DOHH2 (cell line): Measurements from ENCODE around the gene TTN.

Source experiments
- H3F3A ChIP-seq: fragments of 200-600 bp; sonication (generic), shearing (Covaris generic); 2 replicates; pipeline ENCODE4 v1.6.0; 2016; ENCODE audit warnings: antibody characterized with exemption, mild to moderate bottlenecking; ENCODE audit not compliant: control insufficient read depth, insufficient read depth
- H3K27ac ChIP-seq: fragments of 200-600 bp; sonication (generic); 2 replicates; pipeline ENCODE4 v1.5.1; 2014; ENCODE audit warnings: low read depth, mild to moderate bottlenecking, low read length, moderate library complexity
- H3K27me3 ChIP-seq: fragments of 200-600 bp; sonication (generic); 2 replicates; pipeline ENCODE4 v1.6.1; 2014; ENCODE audit warnings: mild to moderate bottlenecking, low read length, mixed read lengths; ENCODE audit not compliant: control insufficient read depth
- H3K36me3 ChIP-seq: fragments of 200-600 bp; sonication (generic); 2 replicates; pipeline ENCODE4 v1.6.1; 2014; ENCODE audit warnings: mild to moderate bottlenecking, low read length, moderate library complexity, mixed read lengths; ENCODE audit not compliant: control insufficient read depth
- H3K4me1 ChIP-seq: fragments of 200-600 bp; sonication (generic); 2 replicates; pipeline ENCODE4 v1.6.1; 2014; ENCODE audit warnings: mild to moderate bottlenecking, low read length, mixed read lengths; ENCODE audit not compliant: control insufficient read depth
- H3K4me2 ChIP-seq: fragments of 200-600 bp; sonication (generic); 2 replicates; pipeline ENCODE4 v1.6.0; 2014; ENCODE audit warnings: mild to moderate bottlenecking, low read length, moderate library complexity
- H3K4me3 ChIP-seq: fragments of 200-600 bp; sonication (generic); 2 replicates; pipeline ENCODE4 v1.5.1; 2014; ENCODE audit warnings: mild to moderate bottlenecking, low read length, mixed read lengths
- H3K79me2 ChIP-seq: fragments of 200-600 bp; sonication (generic); 2 replicates; pipeline ENCODE4 v1.6.1; 2014; ENCODE audit warnings: mild to moderate bottlenecking, low read length, mixed read lengths; ENCODE audit not compliant: control insufficient read depth
- H3K9me2 ChIP-seq: fragments of 200-600 bp; sonication (generic); replicated peaks from 2 replicates; pipeline ENCODE4 v1.6.1; 2014; ENCODE audit warnings: mild to moderate bottlenecking, low read length, mixed read lengths; ENCODE audit not compliant: control insufficient read depth
- H3K9me3 ChIP-seq: fragments of 200-600 bp; sonication (generic); 2 replicates; pipeline ENCODE4 v1.6.1; 2014; ENCODE audit warnings: antibody characterized with exemption, low read length, mixed read lengths; ENCODE audit not compliant: control insufficient read depth, insufficient read depth
- H4K20me1 ChIP-seq: fragments of 200-600 bp; sonication (generic); 2 replicates; pipeline ENCODE4 v1.6.0; 2014; ENCODE audit warnings: low read depth, mild to moderate bottlenecking, antibody characterized with exemption, low read length, moderate library complexity; ENCODE audit not compliant: control insufficient read depth, insufficient read depth
- CTCF ChIP-seq: fragments of 200-600 bp; sonication (generic); IDR thresholded peaks from one replicate; pipeline ENCODE4 v1.5.1; 2014; ENCODE audit warnings: antibody characterized with exemption, mild to moderate bottlenecking, low read depth, low read length; ENCODE audit not compliant: poor library complexity, severe bottlenecking
- EZH2phosphoT487 ChIP-seq: fragments of 200-600 bp; sonication (generic); IDR thresholded peaks from 2 replicates; pipeline ENCODE4 v1.6.1; 2017; ENCODE audit warnings: borderline replicate concordance, mild to moderate bottlenecking, antibody characterized with exemption, low read length, moderate library complexity, mixed read lengths

The TTN gene

GRCh38 chr2:178807227-178808008, at the start of gene TTN:
TTN (minus strand) TSS chr2:178807423; CDS start chr2:178804642, 2,781 bp downstream.
- Histone ChIP-seq H3K79me2 (no peaks in the 10 kb centered on the region), H3K4me1 (no peaks in the 10 kb centered on the region), H3F3A (no peaks in the 10 kb centered on the region), H3K27ac (no peak within 1 kb of the TSS), H4K20me1 (no peaks in the 10 kb centered on the region), H3K4me2 (no peak within 1 kb of the TSS), H3K36me3 (no peaks in the 10 kb centered on the region), H3K9me2 (no peaks in the 10 kb centered on the region), H3K4me3 (no peak within 1 kb of the TSS), H3K9me3 (no peaks in the 10 kb centered on the region), H3K27me3 (no peaks in the 10 kb centered on the region)
- TF ChIP-seq EZH2phosphoT487 (no peak), CTCF (no peak)

- H4K20me1 ChIP-seq: no peaks in the 10 kb centered on the region
- no peaks in the 10 kb centered on the region for H3K9me2 ChIP-seq
- H3K27me3 ChIP-seq: no peaks in the 10 kb centered on the region
- H3K4me2 ChIP-seq: no peak overlapping the region
- H3F3A ChIP-seq: no peaks in the 10 kb centered on the region
- H3K27ac ChIP-seq: no peak overlapping the region
- TF ChIP-seq EZH2phosphoT487 (no peak), CTCF (no peak)
- H3K79me2 ChIP-seq: no peaks in the 10 kb centered on the region
- H3K4me3 ChIP-seq: no peak overlapping the region
- no peaks in the 10 kb centered on the region for H3K9me3 ChIP-seq
- no peaks in the 10 kb centered on the region for H3K4me1 ChIP-seq
- no peaks in the 10 kb centered on the region for H3K36me3 ChIP-seq
Measured at GRCh38 chr2:178855151-178855550, 47.9 kb upstream of the TTN start.

- Histone ChIP-seq H3F3A (no peaks in the 10 kb centered on the region), H3K9me2 (no peaks in the 10 kb centered on the region), H3K4me1 (no peaks in the 10 kb centered on the region), H3K36me3 (no peaks in the 10 kb centered on the region), H3K4me3 (no peak overlapping the region), H3K79me2 (no peaks in the 10 kb centered on the region), H3K4me2 (no peak overlapping the region), H3K9me3 (no peaks in the 10 kb centered on the region), H3K27ac (no peak overlapping the region), H4K20me1 (no peaks in the 10 kb centered on the region), H3K27me3 (no peaks in the 10 kb centered on the region)
- TF ChIP-seq CTCF (no peak), EZH2phosphoT487 (no peak)
Measured at GRCh38 chr2:178848335-178848734, 41.1 kb upstream of the TTN start.
